OCI-LY1 (cell line): Measurements from ENCODE around the gene PRPF18.

Experiments used
- EZH2 ChIP-seq: fragments of 200-600 bp; sonication (generic), shearing (Covaris generic); IDR thresholded peaks from 2 replicates; pipeline ENCODE4 v1.8.0; 2017; ENCODE audit warnings: borderline replicate concordance, mixed run types, mild to moderate bottlenecking, antibody characterized with exemption, low read length, moderate library complexity, mixed read lengths
- TF ChIP-seq, protein P1 (sequence below): fragments of 200-600 bp; sonication (generic), shearing (Covaris generic); IDR thresholded peaks from 2 replicates; pipeline ENCODE4 v1.5.1; 2017; ENCODE audit warnings: mild to moderate bottlenecking, antibody characterized with exemption, low read length, moderate library complexity, mixed read lengths

DNA sequence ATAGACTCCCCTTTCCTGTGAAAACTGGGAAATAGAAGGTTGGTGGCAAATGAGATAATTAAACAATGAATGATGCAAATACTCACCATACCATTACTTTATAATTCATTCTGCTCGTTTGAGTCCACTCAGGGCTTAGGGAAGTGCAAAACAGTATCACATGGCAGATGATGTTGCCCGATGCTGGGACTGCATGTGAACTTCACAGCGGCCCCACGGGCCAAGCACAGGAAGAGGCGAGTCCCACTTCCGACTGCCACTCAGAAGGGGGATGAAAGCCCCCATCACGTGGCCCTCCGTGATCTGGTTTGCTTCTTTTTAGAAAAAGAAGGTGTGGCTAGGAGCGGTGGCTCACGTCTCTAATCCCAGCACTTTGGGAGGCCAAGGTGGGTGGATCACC lies 71.5 kb downstream of the PRPF18 start:
- TF ChIP-seq, protein P1, sequence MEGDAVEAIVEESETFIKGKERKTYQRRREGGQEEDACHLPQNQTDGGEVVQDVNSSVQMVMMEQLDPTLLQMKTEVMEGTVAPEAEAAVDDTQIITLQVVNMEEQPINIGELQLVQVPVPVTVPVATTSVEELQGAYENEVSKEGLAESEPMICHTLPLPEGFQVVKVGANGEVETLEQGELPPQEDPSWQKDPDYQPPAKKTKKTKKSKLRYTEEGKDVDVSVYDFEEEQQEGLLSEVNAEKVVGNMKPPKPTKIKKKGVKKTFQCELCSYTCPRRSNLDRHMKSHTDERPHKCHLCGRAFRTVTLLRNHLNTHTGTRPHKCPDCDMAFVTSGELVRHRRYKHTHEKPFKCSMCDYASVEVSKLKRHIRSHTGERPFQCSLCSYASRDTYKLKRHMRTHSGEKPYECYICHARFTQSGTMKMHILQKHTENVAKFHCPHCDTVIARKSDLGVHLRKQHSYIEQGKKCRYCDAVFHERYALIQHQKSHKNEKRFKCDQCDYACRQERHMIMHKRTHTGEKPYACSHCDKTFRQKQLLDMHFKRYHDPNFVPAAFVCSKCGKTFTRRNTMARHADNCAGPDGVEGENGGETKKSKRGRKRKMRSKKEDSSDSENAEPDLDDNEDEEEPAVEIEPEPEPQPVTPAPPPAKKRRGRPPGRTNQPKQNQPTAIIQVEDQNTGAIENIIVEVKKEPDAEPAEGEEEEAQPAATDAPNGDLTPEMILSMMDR: no peak
- TF ChIP-seq EZH2: no peak
